H9 (cell line): ENCODE data around the gene TBC1D22A. TPM values are rescaled to one million over a fixed set of nuclear protein-coding genes. Genes with fewer than 3 reads are reported as not detected.

Source experiments
- DNase-seq: peaks from one replicate; pipeline ENCODE4 v3.0.0-alpha.2; 2017
- H2AFZ ChIP-seq: one replicate; pipeline ENCODE4 v1.6.1; 2013; ENCODE audit warnings: mild to moderate bottlenecking, low read length, control low read depth, moderate library complexity
- H2AK5ac ChIP-seq: 2 replicates; pipeline ENCODE4 v1.6.1; 2013; ENCODE audit warnings: low read length, control low read depth, mixed read lengths; ENCODE audit not compliant: insufficient read length
- H2BK120ac ChIP-seq: one replicate; pipeline ENCODE4 v1.6.1; 2013; ENCODE audit warnings: low read depth, mild to moderate bottlenecking, low read length, control low read depth, inconsistent platforms; ENCODE audit not compliant: poor library complexity, severe bottlenecking
- H2BK12ac ChIP-seq: 2 replicates; pipeline ENCODE4 v1.6.1; 2013; ENCODE audit warnings: low read length, control low read depth, mixed read lengths, low read depth; ENCODE audit not compliant: insufficient read length
- H2BK15ac ChIP-seq: 2 replicates; pipeline ENCODE4 v1.6.1; 2013; ENCODE audit warnings: low read depth, low read length, control low read depth
- H2BK20ac ChIP-seq: one replicate; pipeline ENCODE4 v1.6.1; 2013; ENCODE audit warnings: low read depth, mild to moderate bottlenecking, low read length, control low read depth, inconsistent platforms; ENCODE audit not compliant: poor library complexity, severe bottlenecking
- H2BK5ac ChIP-seq: 2 replicates; pipeline ENCODE4 v1.6.1; 2013; ENCODE audit warnings: low read length, control low read depth, mixed read lengths; ENCODE audit not compliant: insufficient read length
- H3K14ac ChIP-seq: 2 replicates; pipeline ENCODE4 v1.6.1; 2013; ENCODE audit warnings: low read length, control low read depth; ENCODE audit not compliant: insufficient read depth
- H3K18ac ChIP-seq: 2 replicates; pipeline ENCODE4 v1.6.1; 2013; ENCODE audit warnings: low read depth, mild to moderate bottlenecking, mixed read lengths, low read length, control low read depth; ENCODE audit not compliant: insufficient read length
- H3K23ac ChIP-seq: 2 replicates; pipeline ENCODE4 v1.6.1; 2013; ENCODE audit warnings: low read length, control low read depth, mixed read lengths, low read depth; ENCODE audit not compliant: insufficient read length
- H3K23me2 ChIP-seq: 2 replicates; pipeline ENCODE4 v1.6.1; 2013; ENCODE audit warnings: low read depth, mild to moderate bottlenecking, mixed read lengths, low read length, control low read depth; ENCODE audit not compliant: insufficient read length, poor library complexity, severe bottlenecking
- H3K27ac ChIP-seq: 2 replicates; pipeline ENCODE4 v1.5.1; 2013; ENCODE audit warnings: low read length, control low read depth, mixed read lengths, low read depth; ENCODE audit not compliant: insufficient read length
- H3K27me3 ChIP-seq: 2 replicates; pipeline ENCODE4 v1.6.1; 2013; ENCODE audit warnings: low read length, control low read depth, inconsistent platforms; ENCODE audit not compliant: insufficient read depth
- H3K4ac ChIP-seq: 2 replicates; pipeline ENCODE4 v1.6.1; 2013; ENCODE audit warnings: low read depth, mild to moderate bottlenecking, control low read depth, inconsistent platforms, low read length, moderate library complexity
- H3K4me1 ChIP-seq: 2 replicates; pipeline ENCODE4 v1.6.1; 2013; ENCODE audit warnings: low read length, control low read depth, inconsistent platforms; ENCODE audit not compliant: insufficient read depth
- H3K4me2 ChIP-seq: 2 replicates; pipeline ENCODE4 v1.6.1; 2013; ENCODE audit warnings: low read length, control low read depth, mixed read lengths; ENCODE audit not compliant: insufficient read length, insufficient read depth
- H3K56ac ChIP-seq: 2 replicates; pipeline ENCODE4 v1.6.1; 2013; ENCODE audit warnings: low read depth, mild to moderate bottlenecking, mixed read lengths, low read length, control low read depth; ENCODE audit not compliant: insufficient read length
- H3K79me1 ChIP-seq: 2 replicates; pipeline ENCODE4 v1.6.1; 2013; ENCODE audit warnings: low read depth, mild to moderate bottlenecking, moderate library complexity, low read length, control low read depth, inconsistent platforms; ENCODE audit not compliant: insufficient read depth, poor library complexity, severe bottlenecking
- H3K79me2 ChIP-seq: 2 replicates; pipeline ENCODE4 v1.6.1; 2013; ENCODE audit warnings: low read length, control low read depth, inconsistent platforms; ENCODE audit not compliant: insufficient read depth
- H3K9ac ChIP-seq: 2 replicates; pipeline ENCODE4 v1.6.1; 2013; ENCODE audit warnings: low read length, control low read depth, mixed read lengths; ENCODE audit not compliant: insufficient read length; ENCODE audit errors: extremely low read depth
- H3K9me3 ChIP-seq: one replicate; pipeline ENCODE4 v1.6.1; 2013; ENCODE audit warnings: low read depth, low read length, inconsistent platforms; ENCODE audit not compliant: control insufficient read depth
- H3T11ph ChIP-seq: one replicate; pipeline ENCODE4 v1.6.1; 2013; ENCODE audit warnings: mild to moderate bottlenecking, low read length, control low read depth, inconsistent platforms
- H4K20me1 ChIP-seq: one replicate; pipeline ENCODE4 v1.6.1; 2013; ENCODE audit not compliant: control insufficient read depth, insufficient read length, insufficient read depth
- H4K5ac ChIP-seq: 2 replicates; pipeline ENCODE4 v1.6.1; 2013; ENCODE audit warnings: low read depth, mild to moderate bottlenecking, mixed read lengths, low read length, control low read depth; ENCODE audit not compliant: insufficient read length
- H4K8ac ChIP-seq: replicated peaks from 2 replicates; pipeline ENCODE4 v1.6.1; 2013; ENCODE audit warnings: low read length, control low read depth, mixed read lengths, low read depth; ENCODE audit not compliant: insufficient read length
- H4K91ac ChIP-seq: 2 replicates; pipeline ENCODE4 v1.6.1; 2013; ENCODE audit warnings: low read depth, mild to moderate bottlenecking, moderate library complexity, mixed read lengths, low read length, control low read depth; ENCODE audit not compliant: insufficient read length
- H3K27ac Mint-ChIP-seq, 3 experiments: 2 replicates in 2 of 3; 3 replicates in 1 of 3; pipeline ENCODE4 v1.8.0; 2020 to 2021; ENCODE audit warnings: mixed read lengths in 3 of 3, mild to moderate bottlenecking in 1 of 3, moderate library complexity in 1 of 3
- H3K27me3 Mint-ChIP-seq: 2 replicates; pipeline ENCODE4 v1.8.0; 2021; ENCODE audit warnings: low read depth, mild to moderate bottlenecking, moderate library complexity, mixed read lengths
- H3K36me3 Mint-ChIP-seq, 3 experiments: 2 replicates in 2 of 3; 3 replicates in 1 of 3; pipeline ENCODE4 v1.8.0; 2020 to 2021; ENCODE audit warnings: low read depth in 3 of 3, mixed read lengths in 3 of 3; ENCODE audit not compliant: insufficient read depth in 1 of 3
- H3K4me1 Mint-ChIP-seq, 2 experiments: 2 replicates each; pipeline ENCODE4 v1.8.0; 2020; ENCODE audit warnings: mixed read lengths in 2 of 2
- H3K4me3 Mint-ChIP-seq, 2 experiments: 2 replicates in 1 of 2; 3 replicates in 1 of 2; pipeline ENCODE4 v1.8.0; 2020 to 2021; ENCODE audit warnings: mild to moderate bottlenecking in 2 of 2, mixed read lengths in 2 of 2, moderate library complexity in 1 of 2
- H3K9me3 Mint-ChIP-seq, 2 experiments: 2 replicates in 1 of 2; 3 replicates in 1 of 2; pipeline ENCODE4 v1.8.0; 2020; ENCODE audit warnings: mild to moderate bottlenecking in 2 of 2, mixed read lengths in 2 of 2, moderate library complexity in 1 of 2
- CTCF ChIP-seq: fragments of 200-600 bp; sonication (generic); conservative IDR thresholded peaks from 3 replicates; pipeline ENCODE4 v1.8.0; 2021; ENCODE audit warnings: antibody characterized with exemption, mild to moderate bottlenecking
- WGBS: extraction: QIAGEN DNeasy Blood & Tissue Kit; methylation state at CpG from one replicate; pipeline ENCODE4 v1.1.7; 2013; ENCODE audit warnings: missing lambda C conversion rate, low lambda C conversion rate, mixed read lengths; ENCODE audit not compliant: insufficient read length; ENCODE audit errors: extremely low coverage; 5-methylcytosine and 5-hydroxymethylcytosine counted together
- total RNA-seq: library from RNA; stranded (reverse); gene quantifications from 2 replicates; pipeline ENCODE4 v1.2.1, GENCODE V29; 2021

Gene TBC1D22A
- total RNA-seq, 1 experiment from 2014 or later: 20.8 TPM

- H3K27ac ChIP-seq: no peak overlapping the region
- H3K4me1 Mint-ChIP-seq: no peaks in the 10 kb centered on the region
- DNase-seq: no peak
- H3K79me2 ChIP-seq: no peaks in the 10 kb centered on the region
- peaks cover 5% of the 10 kb centered on the region for H3K27me3 Mint-ChIP-seq
- peaks cover 0 to 12% (median 9%) of the 10 kb centered on the region in 3 experiments; a peak in 4 of 7 replicates for H3K36me3 Mint-ChIP-seq
- H3K4me2 ChIP-seq: no peak overlapping the region
- H3K56ac ChIP-seq: no peak overlapping the region
- no peak overlapping the region for H4K91ac ChIP-seq
- no peak overlapping the region for H2BK120ac ChIP-seq
- no peak overlapping the region for H2BK20ac ChIP-seq
- H2BK12ac ChIP-seq: no peak overlapping the region
- H3K27me3 ChIP-seq: no peaks in the 10 kb centered on the region
- no peak overlapping the region for H3K14ac ChIP-seq
- peaks cover 2% of the 10 kb centered on the region for H3K23me2 ChIP-seq
- no peak overlapping the region for H3T11ph ChIP-seq
- H3K9me3 Mint-ChIP-seq: peaks cover 3 to 85% of the 10 kb centered on the region in 2 experiments
- H2BK15ac ChIP-seq: no peak overlapping the region
- H3K9ac ChIP-seq: no peak overlapping the region
- H4K20me1 ChIP-seq: no peaks in the 10 kb centered on the region
- H3K9me3 ChIP-seq: peaks cover 5% of the 10 kb centered on the region
- no peak overlapping the region for H3K4ac ChIP-seq
- no peak overlapping the region; a peak in 1 of 5 replicates for H3K4me3 Mint-ChIP-seq
- H3K4me1 ChIP-seq: no peaks in the 10 kb centered on the region
- no peak overlapping the region for H4K8ac ChIP-seq
- H4K5ac ChIP-seq: no peak overlapping the region
- no CpG with 5 or more reads among the region's 11 CpGs for WGBS
- H3K18ac ChIP-seq: no peak overlapping the region
- H2BK5ac ChIP-seq: no peak overlapping the region
- H3K27ac Mint-ChIP-seq: no peak overlapping the region
- H3K79me1 ChIP-seq: no peaks in the 10 kb centered on the region
- no peak for TF ChIP-seq CTCF
- H2AFZ ChIP-seq: no peak overlapping the region
- no peak overlapping the region for H2AK5ac ChIP-seq
- H3K23ac ChIP-seq: no peak overlapping the region
These were observed 428.7 kb downstream of the TBC1D22A start for GRCh38 chr22:47190957-47191670.
